ENCODE data around the gene CARD11.
A peak's percentile ranks its signal among the peaks of the same experiment; 100 is the strongest.
"Not testable (repeated sequence)": the region's sequence is repeated elsewhere in the genome, so short reads cannot be mapped to it uniquely, and the experiment has no call there.

Gene CARD11

DNA sequence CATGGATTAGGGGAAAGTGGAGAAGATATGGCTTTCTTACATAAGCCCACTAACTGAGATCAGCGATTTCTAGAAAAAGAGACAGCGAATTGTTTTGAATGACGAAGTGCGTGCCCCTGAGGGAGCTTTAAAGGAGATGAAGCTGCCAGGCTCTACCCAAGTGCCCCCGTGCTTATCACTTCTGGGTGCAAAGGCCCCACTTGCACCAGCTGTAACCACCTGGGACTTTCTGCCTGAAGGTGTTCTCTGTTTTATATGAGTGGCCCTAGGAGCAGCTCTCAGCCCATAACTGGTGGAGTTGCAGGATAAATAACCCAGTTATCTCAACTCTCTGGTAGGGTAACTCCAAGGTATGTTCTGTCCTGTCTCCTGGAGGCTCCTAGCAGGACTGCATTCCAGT lies 20.4 kb upstream of the CARD11 start:
- no peak for DNase-seq (ENCODE audit: low read depth in 2 of 2)

DNA sequence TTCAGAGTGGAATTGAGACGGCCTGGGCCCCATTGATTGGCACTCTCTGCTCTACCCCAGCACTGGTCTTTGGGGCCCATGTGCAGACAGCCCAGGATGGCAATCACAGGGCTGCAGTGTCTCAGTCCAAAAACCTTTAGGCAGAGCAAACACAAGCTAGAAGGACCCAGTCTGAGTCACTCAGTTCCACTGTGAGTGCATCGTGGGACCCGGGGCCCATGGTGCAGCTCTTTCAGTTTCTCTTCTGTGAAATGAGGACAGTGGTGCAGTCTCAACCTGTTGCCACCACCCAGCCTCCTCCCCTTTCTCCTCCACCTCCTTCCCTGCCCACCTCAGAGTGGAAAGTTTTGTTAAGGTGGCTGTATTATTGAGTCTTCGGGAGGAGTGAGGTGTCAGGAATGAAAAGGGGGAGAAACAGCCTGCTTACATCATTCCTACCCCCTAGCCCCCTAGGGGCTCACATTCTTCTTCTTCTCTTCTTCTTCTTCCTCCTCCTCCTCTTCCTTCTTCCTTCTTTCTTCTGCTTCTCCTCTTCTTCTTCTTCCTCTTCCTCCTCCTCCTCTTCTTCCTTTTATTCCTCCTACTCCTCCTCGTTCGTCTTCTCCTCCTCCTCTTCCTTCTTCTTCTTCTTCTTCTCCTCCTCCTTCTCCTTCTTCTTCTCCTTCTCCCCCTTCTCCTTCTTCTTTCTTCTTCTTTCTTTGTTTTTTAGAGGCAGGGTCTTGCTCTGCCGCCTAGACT lies 19.5 kb upstream of the CARD11 start:
- peak; percentile 80 to 81 for DNase-seq (ENCODE audit: low read depth in 2 of 2)

DNA sequence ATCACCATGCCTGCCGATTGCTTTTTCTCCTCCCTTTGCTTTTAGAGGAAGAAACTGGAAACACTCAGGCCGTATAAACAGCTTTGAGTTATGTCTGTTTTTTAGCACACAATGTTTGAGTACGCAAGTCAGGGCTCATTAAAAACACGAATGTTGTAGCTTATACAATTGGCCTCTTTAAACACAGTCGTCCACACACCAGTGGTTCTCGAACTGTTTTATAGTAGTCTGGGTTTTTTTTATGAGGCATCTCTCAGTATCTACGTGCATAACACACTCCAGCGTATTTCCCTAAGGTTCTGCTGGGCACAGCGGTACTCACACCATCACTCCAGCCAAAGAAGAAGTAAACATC lies 13.4 kb upstream of the CARD11 start:
- no peak for DNase-seq (ENCODE audit: low read depth in 2 of 2)

- no peak for DNase-seq (ENCODE audit: low read depth in 2 of 2)
Measured at GRCh38 chr7:3056234-3057065, 12.8 kb upstream of the CARD11 start.

- no peak for DNase-seq (ENCODE audit: low read depth in 2 of 2)
Measured at GRCh38 chr7:3055626-3056025, 12.0 kb upstream of the CARD11 start.

DNA sequence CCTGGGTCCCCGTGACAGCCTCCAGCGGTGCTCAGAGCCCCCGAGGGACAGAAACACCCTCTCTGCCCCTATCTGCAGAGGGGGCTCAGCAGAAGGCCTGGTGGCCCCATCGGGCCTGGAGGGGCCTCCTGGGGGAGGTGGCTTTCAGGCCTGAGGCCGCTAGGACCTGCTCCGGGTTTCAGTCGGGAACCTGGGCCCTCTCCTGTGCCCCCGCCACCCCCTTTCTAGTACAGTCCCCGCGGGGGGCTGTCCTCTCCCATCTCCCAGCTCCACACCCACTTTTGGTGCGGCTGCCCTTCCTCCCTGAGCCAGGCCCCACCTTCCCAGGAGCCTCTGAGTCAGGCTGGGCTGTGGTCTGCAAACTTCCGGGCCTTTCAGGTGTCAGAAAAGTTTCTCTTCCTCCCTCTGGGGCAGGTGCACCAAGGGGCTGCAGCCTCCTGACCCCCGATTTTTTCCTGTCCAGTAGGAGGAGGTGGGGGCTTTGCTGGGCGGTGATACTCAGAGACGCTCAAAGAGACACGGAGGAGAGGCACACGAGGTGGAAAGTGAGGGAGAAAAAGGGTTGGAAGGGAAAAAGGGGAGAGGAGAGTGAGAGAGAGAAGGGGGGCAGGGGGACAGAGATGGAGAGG lies 692 bp downstream of the CARD11 start:
- peak; percentile 55 to 57 for DNase-seq (ENCODE audit: low read depth in 2 of 2)

DNA sequence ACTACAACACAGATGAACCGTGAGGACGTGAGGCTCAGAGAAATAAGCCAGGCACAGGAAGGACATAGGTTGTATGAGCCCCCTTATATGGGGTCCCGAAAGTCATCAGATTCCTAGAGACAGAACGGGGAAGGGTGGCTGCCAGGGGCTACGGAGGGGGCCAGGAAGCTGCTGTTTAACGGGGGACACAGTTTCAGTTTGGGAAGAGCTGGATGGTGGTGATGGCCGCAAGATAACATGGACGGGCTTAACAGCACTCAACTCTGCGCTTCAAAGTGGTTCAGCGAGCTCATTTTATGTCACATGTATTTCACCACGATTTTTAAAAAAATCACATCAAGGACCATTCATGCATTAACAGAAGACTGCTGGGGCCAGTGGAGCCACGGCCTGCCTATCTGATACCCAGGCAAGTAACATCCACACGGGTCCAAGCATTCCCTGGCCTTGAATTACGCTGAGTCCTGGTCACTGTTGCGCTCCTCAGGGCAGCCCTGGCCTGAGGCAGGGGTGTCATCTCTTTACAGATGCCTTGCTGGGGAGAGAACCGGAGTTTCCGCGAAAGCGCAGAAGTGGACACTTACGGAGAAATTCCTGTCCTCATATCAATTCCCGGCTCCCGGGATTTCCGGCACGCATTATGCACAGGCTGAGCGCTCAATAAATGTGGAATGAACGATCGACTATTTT lies 1.5 kb downstream of the CARD11 start:
- no peak for DNase-seq (ENCODE audit: low read depth in 2 of 2)

GRCh38 chr7:3039787-3040186 lies 3.9 kb downstream of the CARD11 start:
- DNase-seq (ENCODE audit: low read depth in 2 of 2), result no peak

GRCh38 chr7:3038011-3038410 lies 5.7 kb downstream of the CARD11 start:
- not testable (repeated sequence) for DNase-seq (ENCODE audit: low read depth in 2 of 2)

GRCh38 chr7:3037259-3037658 lies 6.4 kb downstream of the CARD11 start:
- no peak for DNase-seq (ENCODE audit: low read depth in 2 of 2)

DNA sequence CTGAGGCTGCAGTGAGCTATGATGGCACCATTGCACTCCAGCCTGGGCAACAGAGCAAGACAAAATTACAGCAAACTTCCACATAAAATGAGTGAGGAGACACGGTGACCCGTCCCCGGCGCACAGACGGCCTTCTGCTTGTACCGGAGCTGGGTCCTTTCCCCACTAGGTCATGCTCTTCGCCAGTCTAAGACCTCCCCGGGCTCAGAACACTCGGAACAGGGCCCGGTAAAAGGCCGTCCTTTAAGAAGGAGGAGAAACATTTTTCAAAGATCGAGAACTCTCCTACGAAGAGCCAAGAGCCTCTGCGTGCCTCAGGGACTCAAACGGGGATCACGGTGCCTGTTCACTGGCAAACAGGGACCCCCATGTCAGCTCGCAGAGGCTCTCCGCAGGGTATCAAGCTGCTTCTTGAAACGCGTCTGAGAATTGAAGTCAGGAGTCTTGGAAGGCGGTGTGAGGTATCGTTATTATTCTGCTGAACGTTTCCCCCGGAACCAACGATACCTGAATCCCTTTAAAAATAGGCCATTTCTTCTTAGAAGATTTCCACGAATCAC lies 9.0 kb downstream of the CARD11 start:
- no peak for DNase-seq (ENCODE audit: low read depth in 2 of 2)

- DNase-seq (ENCODE audit: low read depth in 2 of 2), result no peak
Measured at GRCh38 chr7:3033581-3033980, 10.1 kb downstream of the CARD11 start.

DNA sequence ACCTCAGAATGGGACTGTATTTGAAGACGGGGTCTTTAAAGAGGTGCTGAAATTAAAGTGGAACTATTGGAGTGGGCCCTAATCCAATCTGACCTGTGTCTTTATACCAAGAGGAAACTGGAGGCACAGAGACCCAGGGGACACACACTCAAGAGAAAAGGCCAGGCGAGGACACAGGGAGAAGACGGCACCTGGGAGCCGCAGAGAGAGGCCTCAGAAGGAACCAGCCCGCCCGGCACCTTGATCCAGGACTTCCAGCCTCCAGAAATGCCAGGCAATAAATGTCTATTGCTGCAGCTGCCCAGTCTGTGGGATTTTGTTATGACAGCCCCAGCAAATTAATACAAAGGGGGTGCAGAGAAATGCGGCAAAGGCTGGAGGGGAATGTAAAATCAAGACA lies 10.5 kb downstream of the CARD11 start:
- no peak for DNase-seq (ENCODE audit: low read depth in 2 of 2)

- no peak for DNase-seq (ENCODE audit: low read depth in 2 of 2)
Measured at GRCh38 chr7:3032256-3032655, 11.4 kb downstream of the CARD11 start.

DNA sequence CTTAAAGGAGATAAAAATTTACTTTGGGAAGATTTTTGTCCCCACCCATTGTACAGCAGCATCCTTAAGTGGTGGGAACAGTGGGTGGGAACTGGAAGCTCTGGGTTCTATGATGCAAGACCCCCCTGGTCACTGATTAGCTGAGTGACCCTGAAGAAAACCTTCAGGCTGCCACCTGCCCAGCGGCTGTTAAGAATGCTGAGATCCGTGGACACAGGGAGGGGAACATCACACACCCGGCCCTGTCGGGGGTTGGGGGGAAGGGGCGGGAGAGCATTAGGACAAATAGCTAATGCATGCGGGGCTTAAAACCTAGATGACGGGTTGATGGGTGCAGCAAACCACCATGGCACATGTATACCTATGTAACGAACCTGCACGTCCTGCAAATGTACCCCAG lies 14.5 kb downstream of the CARD11 start:
- DNase-seq (ENCODE audit: low read depth in 2 of 2), result no peak

GRCh38 chr7:3028758-3029093 lies 14.9 kb downstream of the CARD11 start:
- DNase-seq (ENCODE audit: low read depth in 2 of 2), result no peak

GRCh38 chr7:3028071-3028757 lies 15.5 kb downstream of the CARD11 start:
- DNase-seq (ENCODE audit: low read depth in 2 of 2), result peak; percentile 54 to 57

DNA sequence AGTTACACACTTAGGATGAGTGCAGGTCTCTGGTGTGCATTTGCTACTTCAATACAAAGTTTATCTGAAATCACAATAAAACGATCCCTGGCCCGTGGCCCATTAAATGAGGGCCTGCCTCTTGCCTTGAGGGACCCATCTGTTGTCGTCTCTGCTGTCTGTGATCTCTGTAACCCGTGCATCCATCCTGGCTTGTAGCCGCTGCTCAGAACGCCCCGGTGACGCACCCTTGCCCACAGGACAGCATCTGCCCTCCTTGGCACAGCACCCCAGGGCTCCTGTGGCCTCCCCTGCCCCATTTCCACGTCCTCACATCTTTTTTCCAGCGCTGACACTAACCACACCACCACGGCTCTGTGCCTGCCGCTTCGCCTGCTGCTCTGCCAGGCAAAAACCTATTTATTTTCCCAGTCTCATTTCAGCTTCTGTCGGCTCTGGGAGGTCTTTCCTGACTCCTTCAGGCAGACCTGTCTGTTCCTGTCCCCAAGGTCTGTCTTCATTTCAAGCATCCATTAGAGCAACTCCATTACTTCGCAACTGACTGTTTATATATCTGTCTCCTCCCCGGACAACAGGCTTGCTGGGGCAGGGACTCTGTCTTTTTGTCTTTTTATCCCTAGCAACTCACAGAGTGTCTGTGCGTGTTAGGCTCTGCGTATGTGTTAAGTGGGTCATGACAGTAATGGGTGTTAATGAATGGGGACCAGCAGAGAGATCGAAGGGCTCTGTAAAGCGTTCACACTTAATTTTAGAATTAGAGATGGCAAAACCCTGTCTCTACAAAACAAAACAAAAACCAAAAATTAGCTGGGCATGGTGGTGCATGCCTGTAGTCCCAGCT lies 16.4 kb downstream of the CARD11 start:
- DNase-seq (ENCODE audit: low read depth in 2 of 2), result no peak

GRCh38 chr7:3025616-3026015 lies 18.1 kb downstream of the CARD11 start:
- DNase-seq (ENCODE audit: low read depth in 2 of 2), result no peak

DNA sequence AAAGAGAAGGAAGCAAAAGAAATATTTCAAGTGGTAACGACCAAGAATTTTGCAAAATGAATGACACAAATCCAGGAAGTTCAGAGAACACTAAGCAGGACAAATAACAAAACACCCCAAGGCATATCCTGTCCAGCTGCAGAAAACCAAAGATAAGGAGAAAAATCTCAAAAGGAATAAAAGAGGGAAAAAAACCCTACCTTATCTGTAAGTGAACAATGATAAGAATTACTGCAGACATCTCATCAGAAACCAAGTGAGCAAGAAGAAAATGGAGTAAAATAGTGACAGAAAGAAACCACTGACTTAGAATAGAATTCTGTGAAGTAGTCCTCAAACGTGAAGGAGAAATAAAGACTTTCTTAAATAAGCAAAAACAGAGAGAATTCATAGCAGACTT lies 21.8 kb downstream of the CARD11 start:
- DNase-seq (ENCODE audit: low read depth in 2 of 2), result no peak

DNA sequence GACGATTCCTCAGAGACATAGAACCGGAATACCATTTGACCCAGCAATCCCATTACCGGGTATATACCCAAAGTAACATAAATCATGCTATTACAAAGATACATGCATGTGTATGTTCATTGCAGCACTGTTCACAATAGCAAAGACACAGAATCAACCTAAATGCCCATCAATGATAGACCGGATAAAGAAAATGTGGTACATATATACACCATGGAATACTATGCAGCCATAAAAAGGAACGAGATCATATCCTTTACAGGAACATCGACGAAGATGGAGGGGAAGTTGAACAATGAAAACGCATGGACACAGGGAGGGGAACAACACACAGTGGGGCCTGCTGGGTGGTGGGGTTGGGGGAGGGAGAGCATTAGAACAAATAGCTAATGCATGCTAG lies 22.4 kb downstream of the CARD11 start:
- DNase-seq (ENCODE audit: low read depth in 2 of 2), result not testable (repeated sequence)

Data from stimulated activated CD4-positive, alpha-beta T cell treated with anti-CD3 and anti-CD28 coated beads, Interleukin-15, amount 100 ng/mL, for 48 hours (primary cell).